Measurements from ENCODE around the gene CDKAL1.

The CDKAL1 gene

DNA sequence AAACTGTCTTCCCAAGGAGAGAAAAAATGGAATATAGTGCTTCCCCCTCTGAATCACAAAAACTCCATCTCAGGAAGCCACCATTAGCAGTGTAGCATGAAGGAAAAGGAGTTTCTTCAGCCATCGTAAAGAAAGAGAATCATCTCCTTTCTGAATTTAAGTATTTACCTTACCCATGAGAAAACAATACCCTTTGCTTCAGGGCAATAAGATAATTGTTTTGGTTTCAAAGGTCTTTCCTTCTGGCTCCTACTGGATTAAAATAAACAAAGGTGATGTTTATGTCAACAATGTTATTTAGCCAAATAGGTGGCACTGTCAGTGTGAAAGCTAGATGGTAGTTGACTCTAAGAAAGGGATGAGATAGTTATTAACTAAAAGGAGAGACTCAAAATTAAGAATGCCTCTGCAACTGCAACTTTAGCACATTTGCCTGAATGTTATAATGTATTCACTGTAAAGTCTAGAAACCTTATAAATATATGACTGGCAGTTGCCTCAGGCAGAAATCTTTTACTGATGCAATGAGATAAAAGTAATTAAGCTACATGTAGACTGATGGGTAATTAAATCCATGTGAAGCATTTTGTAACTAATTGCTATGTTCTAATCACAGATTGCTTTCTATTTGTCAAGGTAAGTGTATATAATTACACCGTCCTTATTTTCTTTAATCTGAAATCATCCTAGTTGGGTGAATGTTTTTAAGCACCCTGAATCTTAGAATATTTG, 399.0 kb downstream of the CDKAL1 start:
- DNase-seq, result no peak

DNA sequence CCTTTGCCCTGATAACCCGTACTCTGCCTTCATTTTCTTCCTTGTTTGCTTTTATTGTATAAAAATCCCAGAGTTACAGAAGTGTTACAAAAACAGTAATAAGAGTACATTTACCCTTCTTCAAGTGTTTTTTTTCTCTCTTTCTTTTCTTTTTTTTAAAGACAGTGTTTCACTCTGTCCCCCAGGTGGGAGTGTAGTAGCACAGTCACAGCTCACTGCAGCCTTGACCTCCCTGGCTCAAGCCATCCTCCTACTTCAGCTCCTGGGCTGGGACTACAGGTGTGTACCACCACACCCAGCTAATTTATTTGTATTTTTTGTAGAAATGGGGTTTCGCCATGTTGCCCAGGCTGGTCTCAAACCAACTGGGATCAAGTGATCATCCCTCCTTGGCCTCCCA, 402.7 kb downstream of the CDKAL1 start:
- DNase-seq, result no peak

DNA sequence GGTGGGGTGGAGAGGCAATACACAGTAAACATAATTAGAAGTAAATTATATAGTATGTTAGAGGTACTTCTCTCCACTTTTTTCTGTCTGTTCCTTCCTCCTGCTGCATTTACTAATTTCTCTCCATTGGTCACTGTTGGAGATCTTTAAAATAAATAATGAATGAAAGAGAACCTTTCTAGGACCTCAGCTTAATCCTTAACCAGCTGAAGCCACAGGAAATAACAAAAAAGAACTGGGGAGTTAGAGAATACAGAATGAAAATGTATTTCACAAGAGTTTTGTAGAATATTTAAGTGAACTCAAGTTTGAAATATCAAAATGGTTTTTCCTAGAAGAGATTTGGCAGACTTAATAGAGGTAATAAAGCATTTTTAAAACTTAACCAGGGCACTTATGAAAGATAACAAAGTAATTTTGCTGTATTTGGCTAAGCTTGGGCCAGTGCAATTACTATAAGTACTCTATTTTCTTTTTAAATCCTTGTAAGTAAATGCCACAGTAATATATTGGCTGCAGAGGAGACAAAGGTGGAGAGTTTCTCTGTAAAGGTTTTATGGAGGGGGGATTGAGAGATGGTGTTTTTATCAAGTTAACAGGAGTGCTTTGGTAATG, 405.0 kb downstream of the CDKAL1 start:
- no peak for DNase-seq

DNA sequence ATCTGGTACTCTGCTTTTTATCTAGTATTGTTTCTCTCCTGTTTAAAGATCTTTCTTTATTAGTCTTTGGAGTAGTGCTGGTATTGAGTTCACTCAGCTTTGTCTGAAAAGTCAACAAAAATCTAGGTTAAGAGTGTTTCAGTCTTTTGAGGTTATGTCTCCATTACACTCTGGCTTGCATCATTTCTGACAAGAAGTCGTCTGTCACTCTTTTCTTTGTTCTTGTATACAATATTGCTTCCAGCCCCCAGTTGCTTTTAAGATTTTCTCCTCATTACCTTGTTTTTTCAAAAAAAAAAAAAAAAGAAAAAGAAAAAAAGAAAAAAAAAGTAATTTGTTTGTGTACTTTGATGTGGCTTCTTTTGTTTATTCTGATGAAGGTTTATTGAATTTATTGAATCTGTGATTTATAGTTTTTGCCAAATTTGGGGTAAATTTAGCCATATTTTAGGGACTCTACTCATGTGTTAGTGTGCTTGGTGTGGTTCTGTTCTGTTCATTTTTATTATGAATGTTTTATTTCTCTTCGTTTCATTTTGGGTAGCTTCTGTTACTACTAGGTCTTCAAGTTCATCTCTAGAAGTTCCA, 408.9 kb downstream of the CDKAL1 start:
- DNase-seq, result no peak

DNA sequence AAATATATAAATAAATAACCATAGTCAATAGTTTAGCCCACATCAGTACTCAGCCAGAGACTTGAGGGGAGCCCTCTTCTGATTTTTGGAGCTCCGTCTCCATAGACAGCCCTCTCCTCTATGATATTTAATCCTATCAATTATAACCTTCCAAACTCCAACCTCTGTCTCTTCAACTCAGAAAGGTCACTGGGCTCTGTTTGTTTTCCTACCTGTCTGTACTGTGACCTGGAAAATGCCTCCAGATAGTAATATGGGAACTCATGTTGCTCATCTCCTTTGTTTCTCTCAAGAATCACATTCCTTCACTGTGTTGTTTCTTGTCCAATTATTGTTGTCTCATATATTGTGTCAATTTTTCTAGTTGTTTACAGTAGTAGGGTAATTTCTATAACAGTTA, 409.7 kb downstream of the CDKAL1 start:
- DNase-seq, result no peak

DNA sequence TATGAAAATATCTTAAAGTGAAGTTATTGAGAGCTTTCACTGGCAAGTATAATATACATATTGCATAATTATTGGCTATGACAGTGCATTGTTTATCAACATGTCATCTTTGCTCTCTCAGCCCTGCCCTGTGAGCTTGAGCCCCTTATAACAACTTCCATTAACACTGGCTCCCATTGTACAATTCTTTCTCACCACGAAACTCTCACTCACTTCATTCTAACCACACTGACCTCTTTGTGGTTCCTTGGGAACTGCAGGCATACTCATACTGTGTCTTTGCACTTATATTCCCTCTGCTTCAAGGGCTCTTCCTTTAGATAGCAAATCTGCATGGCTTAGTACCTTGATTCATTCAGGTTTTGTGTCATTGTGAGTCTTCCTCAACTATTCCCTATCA, 411.8 kb downstream of the CDKAL1 start:
- DNase-seq, result no peak

DNA sequence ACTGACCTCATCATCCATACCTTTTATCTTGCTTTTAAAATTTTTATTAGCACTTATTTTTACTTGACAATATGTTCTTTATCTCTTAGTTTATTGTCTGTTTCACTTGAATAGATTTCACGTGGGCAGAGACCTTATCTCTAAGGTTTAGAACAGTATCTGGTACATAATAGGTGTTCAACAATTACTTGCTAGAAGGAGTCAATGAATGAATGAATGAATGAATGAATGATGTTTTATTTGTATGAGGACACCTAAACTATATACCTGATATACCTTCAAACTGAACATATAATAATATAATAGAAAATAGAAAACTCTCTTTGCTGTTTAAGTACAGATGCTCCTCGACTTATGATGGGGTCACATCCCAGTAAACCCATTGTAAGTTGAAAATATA, 412.6 kb downstream of the CDKAL1 start:
- DNase-seq, result no peak

DNA sequence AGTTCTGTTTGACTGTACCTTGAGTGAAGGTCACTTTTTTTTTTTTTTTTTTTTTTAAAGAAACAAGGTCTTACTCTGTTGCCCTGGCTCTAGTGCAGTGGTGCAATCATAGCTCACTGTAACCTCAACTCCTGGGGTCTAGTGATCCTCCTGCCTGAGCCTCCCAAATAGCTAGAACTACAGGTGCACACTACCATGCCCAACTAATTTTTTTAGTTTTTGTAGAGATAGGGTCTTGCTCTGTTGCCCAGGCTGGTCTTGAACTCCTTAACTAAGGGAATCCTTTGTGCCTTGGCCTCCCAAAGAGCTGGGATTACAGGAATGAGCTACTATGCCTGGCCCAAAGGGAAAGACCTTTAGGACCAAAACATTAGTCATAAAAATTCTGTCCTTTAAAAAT, 413.7 kb downstream of the CDKAL1 start:
- DNase-seq, result no peak

DNA sequence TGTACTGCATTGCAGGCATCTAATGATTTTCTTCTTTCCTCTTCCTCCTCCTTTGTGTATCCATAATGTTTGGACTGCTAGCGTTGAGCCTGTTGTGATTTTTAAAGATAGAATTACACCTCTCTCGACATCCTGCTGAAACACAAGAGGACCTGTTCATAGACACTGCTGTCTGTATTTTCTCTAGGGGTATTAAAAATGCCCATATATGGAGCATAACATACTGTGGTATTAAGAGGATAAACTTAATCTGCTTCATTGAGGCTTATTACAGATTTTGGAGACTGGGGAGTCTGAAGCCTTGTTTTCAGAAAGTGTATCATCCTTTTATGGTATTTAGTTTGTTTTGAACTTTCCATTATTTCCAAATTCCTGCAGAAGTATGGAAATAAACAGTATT, 414.3 kb downstream of the CDKAL1 start:
- no peak for DNase-seq

DNA sequence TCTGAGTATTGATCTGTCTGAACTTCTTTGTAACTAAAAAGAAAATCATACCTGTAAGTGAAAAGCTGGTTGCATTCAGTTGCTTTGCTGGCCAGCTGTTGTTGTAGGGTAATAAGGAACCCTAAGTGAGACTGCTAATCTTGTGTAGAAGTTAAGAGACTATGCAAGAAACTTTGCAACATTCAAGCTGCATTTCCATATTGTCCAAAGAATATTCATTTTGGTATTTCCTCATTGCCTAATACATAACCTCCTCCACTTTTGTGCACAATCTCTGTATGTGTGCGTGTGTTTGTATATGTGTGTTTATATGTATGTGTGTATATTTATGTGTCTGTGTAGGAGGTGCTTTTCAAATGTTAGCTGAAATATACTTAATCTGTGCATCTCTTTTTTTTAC, 414.9 kb downstream of the CDKAL1 start:
- no peak for DNase-seq

DNA sequence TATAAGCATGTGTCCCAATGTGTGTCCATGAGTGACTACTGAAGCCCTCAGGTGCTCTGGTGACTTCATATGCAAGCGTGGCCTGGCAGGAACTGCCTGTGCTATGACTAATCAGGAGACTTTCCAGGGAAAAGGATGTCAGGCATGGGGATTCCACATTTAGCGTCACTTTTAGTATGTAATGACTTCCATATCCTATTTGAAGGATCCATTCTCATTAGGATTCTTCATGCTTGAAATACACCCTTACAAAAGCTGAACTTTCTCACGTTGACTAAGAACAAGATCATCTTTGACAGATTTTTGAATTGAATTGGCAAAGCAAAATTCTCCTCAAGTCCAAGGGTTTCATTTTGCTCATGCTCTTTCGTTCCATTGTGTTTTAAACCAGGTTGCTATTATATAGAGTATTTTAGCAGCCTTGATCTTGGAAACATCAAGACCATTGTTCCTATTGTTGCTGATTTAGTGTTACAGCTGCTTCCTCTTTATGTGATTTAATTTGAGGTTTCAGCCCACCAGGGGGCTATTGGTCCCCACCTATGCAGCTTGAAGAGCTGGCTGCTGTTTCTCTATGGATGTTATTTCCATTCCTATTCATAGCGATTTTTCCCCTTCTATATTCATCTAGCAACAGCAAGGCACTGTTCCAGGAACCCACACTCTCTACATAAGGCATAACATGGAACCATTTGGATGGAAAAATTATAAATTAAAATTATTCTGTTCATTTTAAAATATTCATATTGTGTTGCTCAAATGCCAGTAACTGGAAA, 418.6 kb downstream of the CDKAL1 start:
- no peak for DNase-seq

DNA sequence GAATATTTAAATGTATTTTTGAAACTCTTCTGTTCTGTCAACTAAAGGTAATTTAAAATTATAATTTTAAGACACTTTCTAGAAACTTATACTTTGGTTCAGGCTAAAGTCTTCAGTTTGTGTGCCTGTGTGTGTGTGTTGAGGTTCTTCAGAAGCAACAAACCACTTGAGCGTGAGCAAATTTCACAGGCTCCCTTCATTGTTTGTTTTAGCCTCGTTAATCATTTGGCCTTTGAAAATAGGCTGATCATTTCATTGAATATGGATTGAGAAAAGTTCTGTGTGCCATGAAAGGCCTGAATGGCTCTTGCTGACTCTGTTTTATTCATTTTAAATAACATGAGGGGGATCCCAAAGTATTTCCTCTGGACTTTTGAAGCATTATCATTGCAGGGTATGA, 420.1 kb downstream of the CDKAL1 start:
- no peak for DNase-seq

DNA sequence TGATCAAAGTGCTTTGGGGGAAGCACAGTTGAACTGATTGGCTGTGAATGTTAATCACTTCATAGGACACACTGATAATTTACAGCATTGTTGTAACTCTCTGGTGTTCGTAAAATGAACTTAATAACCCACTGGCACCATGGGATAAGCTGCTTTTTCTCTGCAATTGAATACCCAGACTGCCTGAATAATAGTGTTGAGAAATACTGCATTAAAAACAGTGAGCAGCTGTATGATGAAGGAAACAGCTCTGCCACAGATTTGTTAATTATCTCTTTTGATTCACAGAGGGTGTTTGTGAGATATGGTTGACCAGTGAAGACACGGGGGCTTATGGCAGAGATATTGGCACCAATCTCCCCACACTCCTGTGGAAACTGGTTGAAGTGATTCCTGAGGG, 420.9 kb downstream of the CDKAL1 start:
- no peak for DNase-seq

DNA sequence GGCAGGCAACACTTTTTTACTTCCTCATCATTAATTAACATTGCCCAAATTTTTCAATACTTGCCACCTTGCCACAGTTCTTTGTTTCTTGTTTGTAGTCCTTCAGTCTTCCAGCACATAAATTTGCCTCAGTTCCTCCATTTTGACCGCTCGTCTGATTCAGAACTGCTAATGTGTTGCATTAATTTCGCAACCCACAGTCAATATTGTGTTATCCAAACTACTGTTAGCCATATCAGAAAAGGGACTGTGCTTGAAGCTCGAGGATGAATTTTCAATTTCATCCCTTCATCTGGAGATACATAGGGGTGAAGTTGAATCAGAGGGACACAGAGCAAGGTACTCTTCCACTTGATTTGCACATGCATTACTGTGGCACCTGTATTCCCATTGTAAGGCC, 421.5 kb downstream of the CDKAL1 start:
- no peak for DNase-seq

DNA sequence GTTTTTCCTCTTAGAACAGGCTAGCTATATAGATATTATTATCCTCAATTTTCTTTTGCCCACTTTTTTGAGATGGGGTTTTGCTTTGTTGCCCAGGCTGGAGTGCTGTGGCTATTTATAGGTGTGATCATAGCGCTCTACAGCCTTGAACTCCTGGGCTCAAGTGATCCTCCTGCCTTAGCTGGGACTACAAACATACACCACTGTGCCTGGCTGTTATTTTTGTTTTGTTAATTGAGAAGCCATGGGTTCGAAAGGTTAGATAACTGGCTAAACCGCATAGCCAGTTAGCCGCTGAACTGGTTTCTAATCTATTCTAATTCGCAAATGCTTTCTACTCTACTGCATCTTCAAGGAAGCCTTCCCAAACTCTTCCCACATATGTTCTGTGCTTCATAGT, 425.8 kb downstream of the CDKAL1 start:
- no peak for DNase-seq

DNA sequence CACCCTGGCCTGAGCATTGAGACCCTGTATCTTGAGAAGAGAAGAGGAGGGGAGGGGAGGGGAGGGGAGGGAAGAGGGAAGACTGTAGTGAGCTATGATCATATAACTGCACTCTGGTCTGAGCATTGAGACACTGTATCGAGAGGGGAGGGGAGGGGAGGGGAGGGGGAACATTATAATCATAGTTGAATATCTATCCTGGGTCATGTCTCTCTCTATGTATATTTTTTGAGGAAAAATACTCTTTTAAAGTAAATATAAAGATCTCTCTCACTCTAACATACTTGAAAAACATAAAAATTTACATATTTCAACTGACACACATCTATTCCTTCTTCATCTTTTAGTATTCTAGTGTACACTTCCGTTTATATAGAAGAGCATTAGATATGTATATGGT, 431.0 kb downstream of the CDKAL1 start:
- DNase-seq, result no peak

DNA sequence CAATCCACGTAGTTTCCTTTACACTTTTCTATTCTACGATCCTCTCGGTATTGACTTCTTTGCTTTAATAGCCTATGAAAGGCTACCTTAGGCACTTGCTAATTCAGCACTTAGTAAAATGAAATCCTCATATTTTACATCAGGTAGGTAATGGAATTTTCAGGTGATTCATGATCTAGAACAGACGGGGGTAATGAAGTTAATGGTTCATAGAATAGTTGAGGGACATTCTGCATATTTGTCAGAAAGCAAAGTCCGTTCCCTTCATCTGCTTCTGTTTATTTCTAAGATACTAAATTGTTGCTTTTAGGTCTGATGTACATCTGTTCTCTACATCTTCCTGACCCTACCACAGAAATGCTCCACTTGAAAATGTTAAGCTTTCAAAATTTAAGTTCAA, 431.7 kb downstream of the CDKAL1 start:
- DNase-seq, result no peak

DNA sequence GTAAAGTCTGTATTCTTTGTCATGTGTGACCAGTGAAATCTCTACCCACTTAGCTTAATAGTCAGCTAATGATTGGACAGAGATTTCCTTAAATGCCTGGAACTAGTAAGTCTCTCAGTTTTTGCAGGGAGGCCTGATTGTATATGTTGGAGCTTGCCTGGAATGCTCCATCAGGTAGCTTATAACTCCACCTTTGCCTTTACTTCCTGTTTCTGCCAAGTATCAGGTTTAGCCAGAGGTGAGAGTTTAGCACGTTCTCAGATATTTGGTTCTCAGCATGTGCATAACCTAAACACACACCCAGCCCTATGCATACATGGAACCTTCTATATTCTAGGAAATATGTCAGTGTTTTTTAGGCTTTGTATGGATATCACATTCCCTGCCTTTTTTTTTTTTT, 435.3 kb downstream of the CDKAL1 start:
- DNase-seq, result no peak

DNA sequence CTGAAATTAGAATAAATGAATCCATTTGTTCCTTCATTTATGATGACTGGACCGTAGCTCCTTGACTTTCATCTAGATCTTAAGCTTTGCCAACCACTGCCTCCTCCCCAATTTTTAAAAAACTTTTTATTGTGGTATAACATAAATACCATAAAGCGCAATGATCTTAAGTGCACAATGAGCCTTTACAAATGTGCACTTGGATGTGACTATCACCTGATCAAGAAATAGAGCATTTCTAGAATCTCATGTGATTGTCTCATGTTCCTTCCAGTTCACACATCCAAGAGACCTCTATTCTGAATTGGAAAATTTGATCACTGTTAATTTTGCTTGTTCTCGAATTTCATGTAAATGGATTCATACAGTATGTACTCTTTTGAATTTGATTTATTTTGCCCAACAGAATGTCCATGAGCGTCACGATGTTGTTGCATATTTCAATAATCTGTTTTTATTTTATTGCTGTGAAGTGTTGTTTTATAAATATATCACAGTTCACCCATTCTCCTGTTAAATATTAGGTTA, 442.2 kb downstream of the CDKAL1 start:
- DNase-seq, result no peak

DNA sequence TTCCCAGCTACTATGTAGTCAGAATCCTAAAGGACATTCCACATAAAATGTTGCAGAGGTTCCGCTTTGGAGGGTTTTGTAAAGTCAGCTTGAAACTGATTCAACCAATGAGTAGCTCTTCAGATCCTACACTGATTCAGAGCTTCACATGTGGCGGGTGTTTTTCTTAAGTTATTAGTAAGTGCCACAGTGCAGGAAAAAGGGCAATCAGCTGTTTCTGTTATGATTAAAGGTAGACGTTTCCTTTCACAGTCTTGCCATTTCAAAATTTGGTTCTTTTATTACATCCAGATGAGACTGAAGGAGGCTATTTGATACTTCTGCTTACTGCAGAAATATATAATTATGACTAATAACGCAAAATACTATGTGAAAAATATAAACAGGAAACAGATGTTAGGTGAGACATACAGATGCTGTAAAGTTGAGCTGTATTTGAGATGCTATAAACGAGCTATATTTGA, 443.9 kb downstream of the CDKAL1 start:
- no peak for DNase-seq

DNA sequence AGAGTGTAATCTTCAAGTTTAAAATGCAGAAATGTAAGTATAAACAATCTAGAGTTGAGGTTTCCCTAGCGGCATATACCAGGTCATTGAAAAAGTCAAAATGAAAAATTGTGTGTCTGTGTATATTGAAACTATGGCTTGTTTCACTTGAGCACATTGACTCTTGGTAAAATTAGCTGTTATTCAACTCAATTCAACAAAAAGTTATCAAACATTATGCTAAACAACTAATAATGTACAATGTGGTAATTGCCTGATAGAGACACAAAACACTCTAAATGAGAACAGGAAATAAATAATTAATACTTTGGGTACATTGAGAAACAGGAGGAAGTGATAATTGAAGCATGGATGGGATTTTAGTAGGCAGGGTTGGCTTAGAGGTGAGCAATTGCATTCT, 444.8 kb downstream of the CDKAL1 start:
- no peak for DNase-seq

DNA sequence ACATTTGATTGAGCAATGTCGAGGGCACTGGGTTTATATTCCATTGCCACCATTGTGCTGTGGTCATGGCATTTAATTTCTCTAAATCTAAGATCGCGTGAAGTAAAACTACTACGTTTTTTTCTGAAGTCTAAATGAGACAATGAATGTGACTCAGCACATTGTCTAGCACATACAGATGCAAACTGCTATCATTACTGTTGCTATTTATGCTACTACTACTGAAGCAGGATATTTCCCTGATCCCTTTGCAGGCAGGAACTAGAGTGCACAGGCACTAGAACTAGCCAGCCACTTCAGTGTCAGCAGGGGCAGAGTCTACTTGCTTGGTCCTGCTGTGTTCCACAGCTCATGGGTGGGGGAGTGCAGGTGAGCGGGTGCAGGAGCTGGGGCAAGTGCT, 449.7 kb downstream of the CDKAL1 start:
- no peak for DNase-seq

DNA sequence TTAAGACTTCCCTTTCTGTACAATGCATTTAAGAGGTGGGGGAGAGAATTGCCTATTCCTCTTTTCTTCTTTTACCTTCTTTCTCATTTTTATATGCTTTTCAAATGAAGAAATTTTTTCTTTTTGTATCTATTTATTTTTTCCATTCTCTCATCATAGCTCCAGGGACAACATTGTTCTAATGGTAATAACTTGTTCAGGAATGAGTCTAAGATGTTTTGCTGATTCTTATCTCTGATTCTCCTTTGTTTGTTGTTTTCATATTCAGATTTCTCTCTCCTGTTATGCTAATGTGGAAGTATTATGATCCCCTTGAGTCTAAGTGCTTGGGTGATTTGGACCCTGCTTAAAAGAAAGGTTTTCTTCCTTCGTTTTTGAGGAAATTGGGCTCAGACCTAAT, 451.6 kb downstream of the CDKAL1 start:
- no peak for DNase-seq

DNA sequence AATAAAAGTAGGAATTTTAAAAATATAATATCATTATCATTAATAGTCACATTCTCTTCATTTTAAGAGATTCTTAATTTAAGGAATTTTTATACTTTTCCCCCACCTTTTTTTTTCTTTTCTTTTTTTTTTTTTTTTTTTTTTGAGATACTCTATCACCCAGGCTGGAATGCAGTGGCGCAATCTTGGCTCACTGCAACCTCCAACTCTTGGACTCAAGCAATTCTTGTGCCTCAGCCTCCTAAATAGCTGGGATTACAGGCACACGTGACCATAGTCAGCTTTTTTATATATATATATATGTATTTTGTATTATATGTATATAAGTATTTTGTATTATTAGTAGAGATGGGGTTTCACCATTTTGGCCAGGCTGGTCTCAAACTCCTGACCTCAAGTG, 457.7 kb downstream of the CDKAL1 start:
- DNase-seq, result no peak
